IPS DF 19.7 (cell line): Measurements from ENCODE around the gene MYO15B.

Source experiments
- DNase-seq: peaks from one replicate; pipeline ENCODE4 v3.0.0-alpha.2; 2013; ENCODE audit warnings: low read depth, low spot score

Gene MYO15B

GRCh38 chr17:75587675-75588595 lies at the start of gene MYO15B:
Gene MYO15B (plus strand): TSS chr17:75587800. CDS start chr17:75588058, 258 bp downstream.
- DNase-seq: no peak

DNA sequence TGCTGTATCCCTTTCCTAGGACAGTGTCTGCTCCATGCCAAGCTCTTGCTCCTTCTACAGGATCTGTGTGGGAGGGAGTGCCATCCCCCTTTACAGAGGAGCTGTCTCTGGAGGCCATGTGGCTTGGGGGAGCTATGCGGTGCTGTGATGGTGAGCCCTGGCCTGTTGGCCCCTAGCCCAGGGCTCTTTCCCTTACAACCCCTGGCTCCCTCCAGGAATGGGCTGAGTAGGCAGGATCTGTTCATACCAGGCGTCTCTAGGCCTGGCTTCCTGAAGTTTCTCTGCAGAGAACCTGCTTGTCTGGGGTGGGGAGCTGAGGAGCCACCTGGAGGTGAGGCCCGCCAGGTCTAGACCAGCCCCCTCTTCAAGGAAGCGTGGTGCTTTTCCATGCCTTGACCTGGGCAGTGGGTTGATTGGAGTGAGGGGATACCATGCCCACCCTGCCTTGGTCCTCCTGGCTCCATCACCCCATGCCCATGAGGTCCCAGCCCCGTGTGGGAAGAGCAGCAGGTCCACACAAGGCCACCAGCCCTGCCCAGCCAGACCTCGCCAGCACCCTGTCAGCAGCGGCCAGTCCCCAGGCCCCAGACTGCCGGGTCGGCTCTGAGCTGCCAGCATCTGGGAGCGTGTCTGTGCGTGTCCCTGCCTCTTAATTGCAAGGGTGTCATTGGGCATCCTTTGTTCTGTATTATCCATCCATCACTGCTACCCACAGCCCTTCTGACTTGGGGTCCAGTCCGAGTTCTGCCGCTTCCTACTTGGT lies 47.5 kb upstream of the MYO15B start:
- no peak for DNase-seq

DNA sequence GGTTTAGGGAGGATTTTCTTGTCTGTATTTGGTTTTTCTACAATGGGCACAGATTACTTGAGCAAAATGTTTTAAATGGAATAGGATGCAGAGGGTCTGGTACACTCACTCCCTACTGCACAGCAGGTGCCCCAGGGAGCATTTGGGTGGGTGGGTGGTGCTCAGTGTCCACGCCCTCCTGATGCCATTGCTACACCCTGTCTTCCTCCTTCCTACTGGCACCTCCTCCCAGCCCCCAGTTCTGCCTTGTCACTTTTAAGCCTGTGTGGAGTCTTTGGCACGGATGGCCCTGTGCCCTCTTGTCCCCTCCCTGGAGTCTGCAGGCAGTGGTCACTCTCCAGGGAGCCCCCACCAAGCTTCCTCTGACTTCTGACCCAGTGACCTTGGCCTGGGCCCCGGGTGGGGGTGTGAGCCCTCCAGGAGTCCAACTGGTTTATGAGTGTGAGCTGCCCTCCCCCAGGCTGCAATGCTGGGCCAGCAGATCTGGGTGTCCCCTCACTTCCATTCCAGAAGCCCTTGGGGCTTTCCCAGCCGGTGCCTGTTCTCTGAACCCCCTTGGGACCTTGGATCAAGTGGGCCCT lies 46.6 kb upstream of the MYO15B start:
- no peak for DNase-seq

GRCh38 chr17:75542229-75542628 lies 45.4 kb upstream of the MYO15B start:
- no peak for DNase-seq

DNA sequence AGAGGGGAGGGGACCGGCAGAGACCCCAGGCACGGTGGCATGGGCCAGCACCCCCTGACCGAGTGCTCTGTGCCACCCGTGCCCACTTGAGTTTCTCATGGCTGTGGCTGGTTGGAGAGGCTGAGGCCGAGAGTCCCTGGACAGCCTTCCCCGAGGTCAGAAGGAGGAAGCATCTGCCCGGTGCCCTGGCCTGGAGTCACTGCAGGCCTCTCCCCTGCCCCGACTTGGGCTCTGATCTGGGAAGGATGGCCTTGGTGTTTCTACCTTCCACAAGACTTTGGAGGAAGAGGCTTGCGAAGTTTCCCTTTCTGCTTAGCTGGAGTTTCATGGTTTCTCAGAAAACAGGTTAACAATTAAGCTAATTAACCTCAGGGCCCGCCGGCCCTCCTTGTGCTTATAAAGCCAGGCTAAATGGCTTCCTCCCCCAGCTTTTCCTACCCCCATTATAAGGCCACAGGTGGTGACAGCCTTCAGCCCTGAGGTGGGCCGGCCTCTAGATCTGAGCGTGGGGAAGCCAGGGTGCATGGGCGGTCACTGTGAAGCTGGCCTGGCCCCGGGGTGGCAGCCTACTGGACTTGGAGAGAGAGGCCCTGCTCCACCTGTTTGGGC lies 44.8 kb upstream of the MYO15B start:
- DNase-seq: no peak

DNA sequence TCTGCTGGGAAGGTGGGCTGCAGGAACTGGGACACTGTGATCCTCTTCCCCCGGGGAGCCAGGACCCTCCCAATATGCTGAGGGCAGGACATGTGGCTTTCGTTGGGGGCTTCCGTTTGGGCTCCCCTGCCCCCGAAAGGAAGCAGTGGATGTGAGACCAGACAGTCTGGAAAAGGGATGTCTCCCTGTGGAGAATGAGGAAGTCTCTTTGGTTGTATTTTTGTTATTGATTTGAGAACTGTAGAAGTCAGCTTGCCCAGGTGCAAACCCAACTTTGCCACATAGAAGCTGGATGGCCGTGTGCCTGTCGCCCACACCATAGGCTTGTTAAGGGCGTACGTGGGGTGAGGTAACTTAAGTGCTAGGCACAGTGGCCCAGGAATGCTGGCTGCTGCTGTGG lies 43.4 kb upstream of the MYO15B start:
- DNase-seq: no peak

DNA sequence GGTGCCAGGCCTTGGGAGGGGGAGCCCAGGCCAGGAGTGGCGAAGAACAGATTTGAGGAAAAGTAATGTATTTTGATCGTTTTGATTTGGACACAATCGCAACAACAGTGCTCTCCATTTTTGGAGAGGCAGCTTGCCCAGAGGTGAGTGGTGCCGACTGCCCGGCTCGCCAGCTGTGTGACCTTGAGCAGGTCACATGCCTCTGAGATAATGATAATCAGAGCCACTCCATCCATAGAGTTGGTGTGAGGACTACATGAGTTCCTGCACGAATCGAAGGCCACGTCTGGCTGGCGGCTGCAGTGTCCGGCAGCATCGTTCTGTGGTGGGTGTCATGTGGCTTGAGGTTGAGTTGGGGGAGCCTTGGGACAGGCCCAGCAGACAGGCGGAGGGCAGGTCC lies 41.4 kb upstream of the MYO15B start:
- DNase-seq: no peak

DNA sequence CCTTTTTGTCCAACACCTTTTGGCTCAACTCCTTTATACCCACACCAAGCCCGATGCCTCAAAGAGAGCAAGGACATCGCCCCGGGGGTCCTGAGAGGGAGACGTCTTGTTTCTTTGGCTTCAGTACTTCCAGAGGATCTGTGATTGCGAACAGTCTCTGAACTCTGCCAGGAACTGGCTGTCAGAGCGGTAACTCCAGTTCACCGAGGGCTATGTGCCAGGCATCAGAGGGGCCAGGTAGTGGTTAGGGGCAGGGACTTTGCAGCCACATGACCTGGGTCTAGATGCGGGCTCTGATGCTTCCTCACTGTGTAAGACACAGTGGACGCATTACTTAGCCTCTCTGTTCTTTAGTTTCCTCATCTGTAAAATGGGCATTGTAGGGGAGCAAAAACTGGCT lies 40.5 kb upstream of the MYO15B start:
- DNase-seq: no peak

GRCh38 chr17:75548813-75549212 lies 38.8 kb upstream of the MYO15B start:
- DNase-seq: no peak

- DNase-seq: no peak
Observed at GRCh38 chr17:75549246-75550138, 38.1 kb upstream of the MYO15B start.

- no peak for DNase-seq
Observed at GRCh38 chr17:75550139-75550465, 37.5 kb upstream of the MYO15B start.

GRCh38 chr17:75551266-75551665 lies 36.3 kb upstream of the MYO15B start:
- DNase-seq: no peak

DNA sequence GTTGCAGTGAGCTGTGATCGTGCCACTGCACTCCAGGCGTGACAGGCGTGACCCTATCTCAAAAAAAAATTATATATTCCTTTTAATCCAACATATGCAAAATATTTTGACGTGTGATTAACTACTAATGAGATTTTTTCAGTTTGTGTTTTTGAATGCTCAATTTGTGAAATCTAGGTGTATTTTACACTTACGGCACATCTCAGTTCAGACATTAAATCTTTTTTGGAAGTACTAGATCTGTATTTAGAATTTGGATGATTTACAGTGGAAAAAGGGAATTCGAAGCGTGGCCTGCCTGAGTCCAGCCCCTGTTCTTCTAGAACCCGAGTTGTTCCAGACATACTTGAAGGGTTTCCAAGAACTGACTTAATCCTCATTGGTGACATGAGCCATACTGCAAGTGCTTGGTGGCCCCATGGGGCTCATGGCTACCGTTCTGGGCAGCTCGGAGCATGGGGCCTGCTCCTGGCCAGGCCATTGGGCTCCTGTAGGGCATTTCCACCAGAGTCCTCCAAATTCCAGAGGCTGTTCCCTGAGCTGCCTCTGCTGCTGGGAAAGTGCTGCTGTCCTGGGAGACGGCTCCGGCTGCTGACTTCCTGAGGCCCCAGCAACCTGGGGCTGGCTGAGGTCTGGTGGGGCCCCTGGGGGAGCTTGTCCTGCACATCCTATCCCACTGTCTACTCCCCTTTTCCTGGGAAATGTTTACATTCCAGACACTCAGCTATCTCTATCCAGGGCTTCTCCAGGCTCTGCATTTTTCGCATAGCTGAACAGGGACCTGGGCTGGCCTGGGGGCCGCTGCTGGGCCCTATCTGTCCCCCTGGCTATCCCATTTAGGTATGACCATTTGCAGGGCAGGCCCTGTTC lies 34.9 kb upstream of the MYO15B start:
- no peak for DNase-seq

- DNase-seq: no peak
Observed at GRCh38 chr17:75553295-75554110, 34.1 kb upstream of the MYO15B start.

GRCh38 chr17:75555679-75556153 lies 31.9 kb upstream of the MYO15B start:
- DNase-seq: no peak

- no peak for DNase-seq
Observed at GRCh38 chr17:75557075-75557851, 30.3 kb upstream of the MYO15B start.

- no peak for DNase-seq
Observed at GRCh38 chr17:75557852-75558665, 29.5 kb upstream of the MYO15B start.
